ENCODE measurements around the gene MYH16.

MYH16 gene

DNA sequence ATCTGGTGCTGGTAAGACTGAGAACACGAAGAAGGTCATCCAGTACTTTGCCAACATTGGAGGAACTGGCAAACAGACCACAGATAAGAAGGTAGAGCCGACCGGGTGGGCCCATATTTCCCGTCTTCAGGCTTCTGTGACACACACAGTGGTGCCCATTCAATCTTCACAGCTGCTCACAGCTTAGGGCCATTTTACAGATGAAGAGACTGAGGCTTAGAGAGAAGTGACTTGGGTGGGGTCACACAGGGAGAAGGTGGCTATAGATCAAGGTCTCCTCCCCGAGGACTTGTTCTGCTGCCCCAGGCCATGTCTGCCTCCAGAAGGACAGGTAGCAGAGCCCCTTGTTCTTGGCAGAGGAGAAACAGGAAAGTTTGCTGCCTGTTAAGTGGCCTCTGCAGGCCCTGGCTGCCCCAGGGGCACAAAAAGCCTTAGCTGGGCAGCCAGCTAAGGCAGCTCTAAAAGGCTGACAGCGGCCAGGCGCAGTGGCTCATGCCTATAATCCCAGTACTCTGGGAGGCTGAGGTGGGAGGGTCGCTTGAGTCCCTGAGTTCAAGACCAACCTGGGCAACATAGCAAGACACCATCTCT, 22.6 kb upstream of the MYH16 start:
- no peaks in the 10 kb centered on the region for H3K36me3 Mint-ChIP-seq
- no peak overlapping the region for H3K4me3 Mint-ChIP-seq
- CTCF ChIA-PET, result no interaction called here
- no peak for DNase-seq
- H3K4me1 Mint-ChIP-seq, result no peaks in the 10 kb centered on the region
- H3K27me3 Mint-ChIP-seq, result peaks cover 33% of the 10 kb centered on the region
- no peak overlapping the region for H3K27ac Mint-ChIP-seq
- no peaks in the 10 kb centered on the region for H3K9me3 Mint-ChIP-seq

DNA sequence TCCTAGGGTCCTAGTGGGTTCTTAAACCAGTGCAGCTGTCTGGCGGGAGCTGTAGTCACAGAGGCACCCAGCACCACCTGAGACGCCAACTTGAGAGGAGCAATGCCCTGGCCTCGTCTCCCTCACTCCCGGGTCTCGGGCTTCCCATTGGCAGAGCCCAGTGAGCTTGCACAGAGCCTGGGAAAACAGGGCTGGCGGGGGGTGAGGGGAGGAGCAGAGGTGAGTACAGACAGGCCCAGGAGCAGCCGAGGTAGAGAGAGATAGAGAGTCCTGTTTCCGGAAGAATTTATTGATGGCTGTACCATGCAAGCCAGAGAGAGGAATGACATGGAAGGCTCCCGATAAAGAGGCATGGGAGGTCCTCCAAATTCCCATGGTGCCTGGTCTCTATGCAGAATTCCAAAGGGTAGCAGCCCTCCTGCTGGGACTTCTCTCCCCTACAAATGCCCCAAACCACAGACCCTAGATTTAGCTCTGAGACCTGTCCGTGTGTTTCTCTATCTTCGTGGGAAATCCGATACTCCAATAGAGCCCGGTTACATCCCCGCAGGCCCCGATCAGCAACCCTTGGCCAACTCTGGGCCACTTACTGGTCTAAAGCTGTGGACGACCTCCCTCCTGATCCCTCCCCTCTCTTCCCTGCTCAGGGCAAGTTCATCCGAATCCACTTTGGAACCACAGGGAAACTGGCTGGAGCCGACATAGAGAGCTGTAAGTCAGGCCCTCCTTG, 20.3 kb upstream of the MYH16 start:
- CTCF ChIA-PET, result interaction anchor here (1.0 to 1.2 kb wide), 2 partner anchors 9 to 12 kb away, joined by 3 to 4 read pairs; no protein-coding TSS in a partner anchor
- Mint-ChIP-seq H3K36me3 (no peaks in the 10 kb centered on the region), H3K27ac (no peak overlapping the region), H3K4me1 (no peaks in the 10 kb centered on the region), H3K27me3 (peaks cover 28% of the 10 kb centered on the region), H3K9me3 (no peaks in the 10 kb centered on the region), H3K4me3 (no peak overlapping the region)
- DNase-seq, result no peak

DNA sequence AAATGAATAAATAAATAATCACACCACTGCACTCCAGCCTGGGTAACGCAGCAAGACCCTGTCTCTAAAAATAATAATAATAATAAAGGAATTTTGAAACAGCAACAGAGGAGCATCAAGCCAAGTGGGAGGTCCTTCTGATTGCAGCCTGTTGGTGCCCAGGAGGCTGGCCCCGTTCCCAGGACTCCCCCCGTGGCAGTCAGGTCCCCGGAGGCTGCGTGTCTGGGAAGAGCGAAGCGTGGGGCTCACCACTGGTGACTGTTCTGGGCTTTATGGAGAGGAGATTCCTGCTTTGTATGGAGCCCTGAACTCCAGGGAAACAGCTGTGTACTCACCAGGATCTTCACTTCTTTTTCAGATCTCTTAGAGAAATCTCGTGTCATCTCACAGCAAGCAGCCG, 19.3 kb upstream of the MYH16 start:
- CTCF ChIA-PET, result no interaction called here
- Mint-ChIP-seq H3K9me3 (no peaks in the 10 kb centered on the region), H3K27me3 (peaks cover 36% of the 10 kb centered on the region), H3K4me3 (no peak overlapping the region), H3K4me1 (no peaks in the 10 kb centered on the region), H3K36me3 (no peaks in the 10 kb centered on the region), H3K27ac (no peak overlapping the region)
- DNase-seq, result no peak

DNA sequence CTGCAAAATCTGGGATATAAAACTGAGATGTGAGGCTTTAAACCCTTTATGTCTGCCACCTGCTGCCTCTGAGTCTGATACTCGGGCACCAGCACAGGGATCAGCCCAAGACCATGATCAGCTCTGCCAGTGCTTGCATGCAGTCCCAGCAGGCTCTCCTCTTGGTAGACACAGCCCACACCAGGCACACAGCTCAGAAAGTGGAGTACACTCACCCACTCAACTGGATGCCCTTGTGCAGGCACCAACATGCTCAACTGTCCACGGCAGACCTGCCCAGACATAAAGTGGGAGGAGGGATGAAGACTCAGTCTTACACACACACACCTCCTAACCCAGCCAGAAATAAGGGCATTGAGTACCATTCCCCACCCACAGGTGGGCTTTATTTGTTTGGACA, 18.2 kb upstream of the MYH16 start:
- no peaks in the 10 kb centered on the region for H3K9me3 Mint-ChIP-seq
- H3K36me3 Mint-ChIP-seq, result no peaks in the 10 kb centered on the region
- H3K27ac Mint-ChIP-seq, result no peak overlapping the region
- DNase-seq, result no peak
- H3K4me3 Mint-ChIP-seq, result no peak overlapping the region
- peaks cover 32% of the 10 kb centered on the region for H3K27me3 Mint-ChIP-seq
- no peaks in the 10 kb centered on the region for H3K4me1 Mint-ChIP-seq
- CTCF ChIA-PET, result no interaction called here

DNA sequence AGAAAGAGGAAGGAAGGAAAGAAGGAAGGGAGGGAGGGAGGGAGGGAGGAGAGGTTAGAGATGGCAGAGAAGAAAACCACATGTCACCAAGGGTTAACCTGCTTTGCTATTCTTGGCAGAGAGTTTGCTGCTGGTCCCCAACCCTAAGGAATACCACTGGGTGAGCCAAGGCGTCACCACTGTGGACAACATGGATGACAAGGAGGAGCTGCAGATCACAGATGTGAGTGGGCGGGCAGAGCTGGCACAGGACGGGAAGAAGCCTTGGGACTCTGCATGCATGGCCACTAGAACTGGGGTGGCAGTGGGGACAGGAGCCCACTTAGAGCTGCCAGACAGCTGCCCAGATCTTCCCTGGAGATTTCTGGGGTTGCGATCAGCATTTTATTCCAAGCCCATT, 17.2 kb upstream of the MYH16 start:
- H3K27ac Mint-ChIP-seq, result no peak overlapping the region
- no peaks in the 10 kb centered on the region for H3K9me3 Mint-ChIP-seq
- no peaks in the 10 kb centered on the region for H3K36me3 Mint-ChIP-seq
- no peak for DNase-seq
- H3K27me3 Mint-ChIP-seq, result peaks cover 26% of the 10 kb centered on the region
- H3K4me3 Mint-ChIP-seq, result no peak overlapping the region
- CTCF ChIA-PET, result no interaction called here
- H3K4me1 Mint-ChIP-seq, result no peaks in the 10 kb centered on the region

DNA sequence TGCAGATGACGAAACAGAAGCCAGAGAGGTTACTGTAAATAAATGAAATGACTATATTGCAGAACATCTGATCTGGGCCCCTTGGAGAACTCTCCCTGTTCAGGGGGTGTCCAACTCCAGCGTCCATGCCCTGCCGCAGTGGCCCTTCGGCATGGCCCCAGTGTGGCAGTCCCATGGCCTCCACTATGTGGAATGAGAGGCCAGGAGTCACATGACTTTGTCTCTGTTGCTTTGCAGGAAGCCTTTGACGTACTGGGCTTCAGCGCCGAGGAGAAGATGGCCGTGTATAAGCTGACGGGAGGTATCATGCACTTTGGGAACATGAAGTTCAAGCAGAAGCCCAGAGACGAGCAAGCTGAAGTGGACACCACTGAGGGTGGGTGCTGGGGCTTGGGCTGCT, 15.6 kb upstream of the MYH16 start:
- H3K27ac Mint-ChIP-seq, result no peak overlapping the region
- no peak overlapping the region for H3K4me3 Mint-ChIP-seq
- H3K4me1 Mint-ChIP-seq, result no peaks in the 10 kb centered on the region
- peaks cover 29% of the 10 kb centered on the region for H3K27me3 Mint-ChIP-seq
- DNase-seq, result no peak
- CTCF ChIA-PET, result no interaction called here
- no peaks in the 10 kb centered on the region for H3K9me3 Mint-ChIP-seq
- H3K36me3 Mint-ChIP-seq, result no peaks in the 10 kb centered on the region

DNA sequence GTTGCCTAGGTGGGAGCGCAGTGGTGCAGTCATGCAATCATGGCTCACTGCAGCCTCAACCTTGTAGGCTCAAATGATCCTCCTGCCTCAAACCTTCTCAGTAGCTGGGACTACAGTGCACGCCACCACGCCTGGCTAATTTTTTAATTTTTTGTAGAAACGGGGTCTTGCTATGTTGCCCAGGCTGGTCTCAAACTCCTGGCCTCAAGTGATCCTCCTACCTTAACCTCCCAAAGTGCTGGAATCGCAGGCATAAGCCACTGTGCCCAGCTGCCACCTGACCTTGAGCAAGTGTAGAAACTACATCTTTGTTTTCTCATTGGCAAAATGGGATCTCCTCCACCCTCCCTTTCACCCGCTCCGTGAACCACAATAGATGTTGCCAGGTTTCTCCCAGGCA, 15.0 kb upstream of the MYH16 start:
- H3K9me3 Mint-ChIP-seq, result no peaks in the 10 kb centered on the region
- H3K4me3 Mint-ChIP-seq, result no peak overlapping the region
- DNase-seq, result no peak
- no peaks in the 10 kb centered on the region for H3K4me1 Mint-ChIP-seq
- H3K27ac Mint-ChIP-seq, result no peak overlapping the region
- no peaks in the 10 kb centered on the region for H3K36me3 Mint-ChIP-seq
- CTCF ChIA-PET, result no interaction called here
- H3K27me3 Mint-ChIP-seq, result peaks cover 23% of the 10 kb centered on the region

DNA sequence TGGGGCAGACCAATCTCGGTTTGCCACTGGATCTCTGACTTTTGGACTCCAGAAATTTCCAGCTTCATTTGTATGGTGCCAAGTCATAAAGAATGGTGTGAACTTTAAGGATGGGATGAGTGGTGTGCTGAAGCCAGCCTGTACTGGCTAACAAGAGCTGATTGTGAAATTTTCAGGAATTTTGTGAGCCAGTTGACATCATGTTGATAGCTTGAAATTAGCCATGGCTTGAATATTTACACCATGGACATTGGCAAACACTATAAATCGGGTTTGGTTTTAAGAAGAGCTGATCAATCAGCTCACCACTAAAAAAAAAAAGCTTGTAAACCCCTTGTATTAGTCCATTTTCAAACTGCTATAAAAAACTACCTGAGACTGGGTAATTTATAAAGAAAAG, 14.1 kb upstream of the MYH16 start:
- no peak overlapping the region for H3K27ac Mint-ChIP-seq
- H3K4me3 Mint-ChIP-seq, result no peak overlapping the region
- peaks cover 21% of the 10 kb centered on the region for H3K27me3 Mint-ChIP-seq
- no peaks in the 10 kb centered on the region for H3K9me3 Mint-ChIP-seq
- H3K4me1 Mint-ChIP-seq, result no peaks in the 10 kb centered on the region
- CTCF ChIA-PET, result no interaction called here
- no peak for DNase-seq
- no peaks in the 10 kb centered on the region for H3K36me3 Mint-ChIP-seq

DNA sequence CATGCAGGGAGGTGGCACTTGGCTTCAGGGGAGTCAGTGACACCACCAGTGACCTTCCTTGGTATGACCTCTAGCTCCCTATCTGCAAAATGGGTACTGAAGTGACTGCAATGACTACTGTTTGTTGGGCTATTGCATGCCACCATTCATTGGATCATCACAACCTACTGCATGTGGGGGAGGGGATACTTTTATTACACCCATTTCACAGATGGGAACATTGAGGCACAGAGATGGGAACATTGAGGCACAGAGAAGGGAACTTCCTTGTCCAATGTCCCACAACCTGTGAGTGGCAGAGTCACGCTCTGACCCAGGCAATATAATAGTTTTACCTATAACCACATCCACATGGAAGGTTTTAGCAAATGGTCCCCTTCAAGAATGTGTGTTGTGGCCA, 12.2 kb upstream of the MYH16 start:
- Mint-ChIP-seq H3K9me3 (no peaks in the 10 kb centered on the region), H3K27me3 (peaks cover 24% of the 10 kb centered on the region), H3K36me3 (no peaks in the 10 kb centered on the region), H3K27ac (no peak overlapping the region), H3K4me3 (no peak overlapping the region), H3K4me1 (no peaks in the 10 kb centered on the region)
- DNase-seq, result no peak
- CTCF ChIA-PET, result interaction anchor here (1.3 kb wide), 1 partner anchor 9 kb away, joined by 4 read pairs; no protein-coding TSS in a partner anchor

DNA sequence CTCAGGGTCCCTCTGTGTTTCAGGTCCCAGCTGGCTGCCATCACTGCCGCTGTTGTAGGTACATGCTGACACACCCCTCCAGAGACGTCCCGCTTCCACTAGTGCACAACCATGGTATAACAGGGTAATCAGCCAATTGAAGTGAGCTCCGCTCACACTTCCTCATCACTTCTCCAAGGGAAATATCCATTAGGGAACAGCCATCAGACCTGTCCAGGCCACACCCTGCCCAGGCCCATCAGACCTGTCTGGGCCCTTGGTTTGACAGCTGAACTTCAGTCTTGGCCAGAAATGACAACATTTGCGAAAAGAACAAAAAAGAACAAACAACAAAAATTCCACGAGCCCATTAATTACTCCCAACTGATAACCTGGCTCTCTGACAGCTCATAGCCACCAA, 11.0 kb upstream of the MYH16 start:
- Mint-ChIP-seq H3K4me1 (no peaks in the 10 kb centered on the region), H3K27ac (no peak overlapping the region), H3K9me3 (no peaks in the 10 kb centered on the region), H3K27me3 (peaks cover 24% of the 10 kb centered on the region), H3K36me3 (no peaks in the 10 kb centered on the region), H3K4me3 (no peak overlapping the region)
- CTCF ChIA-PET, result interaction anchor here (1.3 kb wide), 1 partner anchor 10 kb away, joined by 4 read pairs; no protein-coding TSS in a partner anchor
- DNase-seq, result no peak

DNA sequence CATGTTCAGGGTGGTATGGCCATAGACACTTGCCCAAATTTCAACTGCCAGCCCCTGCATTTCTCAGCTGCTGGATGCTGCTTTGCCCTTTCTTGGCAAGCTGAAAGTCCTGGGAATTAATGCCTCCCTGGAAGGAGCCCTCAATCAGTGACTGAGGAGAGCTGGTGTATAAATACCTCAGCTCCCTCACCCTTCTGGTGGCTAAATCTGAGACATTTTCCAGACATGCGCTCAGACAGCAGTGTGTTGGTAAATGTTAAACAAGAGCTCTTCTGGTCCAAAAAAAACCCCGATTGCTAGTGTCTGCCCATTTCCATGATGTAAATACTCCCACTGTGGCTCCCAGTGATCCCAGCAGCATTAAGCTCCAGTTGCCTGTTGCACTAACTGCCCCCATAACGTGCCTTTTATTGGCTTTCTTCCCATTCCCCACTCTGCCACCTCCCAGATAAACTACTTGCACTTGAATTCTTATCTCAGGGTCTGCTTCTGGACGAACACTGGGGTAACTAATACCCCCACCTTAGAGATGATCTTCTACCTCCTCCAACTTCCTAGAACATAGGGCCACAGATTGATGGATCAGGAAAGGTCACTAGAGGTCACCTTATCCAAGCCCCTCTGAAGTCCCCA, 6.7 kb upstream of the MYH16 start:
- peaks cover 24% of the 10 kb centered on the region for H3K27me3 Mint-ChIP-seq
- no peaks in the 10 kb centered on the region for H3K9me3 Mint-ChIP-seq
- H3K27ac Mint-ChIP-seq, result no peak overlapping the region
- no peaks in the 10 kb centered on the region for H3K4me1 Mint-ChIP-seq
- H3K4me3 Mint-ChIP-seq, result no peak overlapping the region
- CTCF ChIA-PET, result interaction anchor here (2.2 kb wide), 1 partner anchor 47 kb away, joined by 6 read pairs; no protein-coding TSS in a partner anchor
- no peaks in the 10 kb centered on the region for H3K36me3 Mint-ChIP-seq
- no peak for DNase-seq

DNA sequence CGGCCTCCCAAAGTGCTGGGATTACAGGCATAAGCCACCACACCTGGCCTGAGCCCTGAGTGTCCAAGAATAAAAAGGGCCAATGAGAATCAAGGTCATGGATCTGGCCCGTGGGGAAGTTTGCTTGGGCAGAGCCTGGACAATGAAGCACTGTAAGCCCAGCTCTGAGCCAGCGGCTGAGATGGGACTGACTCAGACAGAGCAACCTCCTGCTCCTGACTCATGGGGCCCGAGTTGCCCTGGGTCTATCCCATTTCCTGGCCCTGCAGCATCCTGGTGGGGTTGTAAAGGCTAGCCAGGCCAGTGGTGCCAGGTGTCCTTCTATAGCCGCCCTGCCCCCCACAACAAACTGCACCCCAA, 5.2 kb upstream of the MYH16 start:
- no peak for DNase-seq
- no peak overlapping the region for H3K27ac Mint-ChIP-seq
- CTCF ChIA-PET, result interaction anchor here (0.6 kb wide), 1 partner anchor 514 kb away, joined by 4 read pairs; no protein-coding TSS in a partner anchor
- H3K27me3 Mint-ChIP-seq, result peaks cover 16% of the 10 kb centered on the region
- no peaks in the 10 kb centered on the region for H3K4me1 Mint-ChIP-seq
- H3K4me3 Mint-ChIP-seq, result no peak overlapping the region
- H3K9me3 Mint-ChIP-seq, result no peaks in the 10 kb centered on the region
- no peaks in the 10 kb centered on the region for H3K36me3 Mint-ChIP-seq

DNA sequence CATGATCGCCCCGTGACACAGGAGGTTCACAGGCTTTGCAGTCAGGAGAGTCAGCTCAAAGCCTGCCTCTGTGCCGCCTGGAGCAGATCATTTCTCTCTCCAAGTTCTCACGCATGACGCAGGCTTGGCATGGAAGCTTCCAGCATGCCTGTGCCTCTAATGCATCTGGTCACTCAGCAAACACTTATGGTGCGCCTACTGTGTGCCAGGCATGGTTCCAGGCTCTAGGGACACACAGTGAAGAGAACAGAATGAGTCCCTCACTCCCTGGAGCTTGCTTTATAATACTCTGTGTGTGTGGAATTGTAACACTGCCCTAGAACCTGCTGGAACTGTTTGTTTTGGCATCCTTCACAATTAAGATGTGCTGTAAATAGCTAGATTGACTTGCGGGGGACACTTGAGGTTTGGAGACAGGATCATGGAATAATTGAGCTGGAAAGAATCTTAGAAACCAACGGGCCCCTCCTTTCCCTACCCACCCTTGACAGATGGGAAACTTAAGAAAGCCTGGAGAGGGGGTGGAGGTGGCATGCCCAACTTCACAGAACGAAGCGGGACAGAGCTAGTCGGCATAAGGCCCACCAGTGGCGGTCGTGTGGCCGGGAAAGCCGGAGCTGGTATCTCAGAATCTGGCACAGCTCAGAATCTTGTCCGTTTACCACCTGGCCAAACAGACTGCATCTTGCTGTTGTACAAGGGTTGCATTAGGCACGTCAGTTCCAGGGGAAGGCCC, 4.6 kb upstream of the MYH16 start:
- H3K4me3 Mint-ChIP-seq, result no peak overlapping the region
- H3K4me1 Mint-ChIP-seq, result peaks cover 3% of the 10 kb centered on the region
- H3K27me3 Mint-ChIP-seq, result peaks cover 16% of the 10 kb centered on the region
- CTCF ChIA-PET, result interaction anchor here (0.6 kb wide), 1 partner anchor 515 kb away, joined by 4 read pairs; no protein-coding TSS in a partner anchor
- no peak overlapping the region for H3K27ac Mint-ChIP-seq
- no peak for DNase-seq
- H3K9me3 Mint-ChIP-seq, result no peaks in the 10 kb centered on the region
- no peaks in the 10 kb centered on the region for H3K36me3 Mint-ChIP-seq

DNA sequence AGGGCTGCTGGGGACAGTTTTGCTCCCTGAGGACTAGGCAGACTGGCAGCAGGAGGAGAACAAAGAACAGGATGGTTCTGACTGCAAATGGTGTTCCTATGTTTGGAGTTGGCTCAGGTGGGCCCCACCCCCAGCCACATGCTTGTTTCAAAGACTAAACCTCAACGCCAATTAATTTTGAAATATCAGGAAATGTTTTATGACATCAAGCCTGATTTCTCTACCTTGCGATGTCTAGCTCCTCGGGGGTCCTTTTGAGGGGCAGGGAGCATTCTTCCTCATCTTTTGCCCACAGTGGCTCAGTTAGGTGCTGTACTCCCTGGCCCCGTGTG, 4.1 kb upstream of the MYH16 start:
- no peak overlapping the region for H3K27ac Mint-ChIP-seq
- peaks cover 4% of the 10 kb centered on the region for H3K4me1 Mint-ChIP-seq
- H3K27me3 Mint-ChIP-seq, result peaks cover 16% of the 10 kb centered on the region

More for the DNA sequence above, 4.1 kb upstream of the MYH16 start:
- DNase-seq, result no peak
- Mint-ChIP-seq H3K9me3 (no peaks in the 10 kb centered on the region), H3K36me3 (no peaks in the 10 kb centered on the region), H3K4me3 (no peak overlapping the region)
- CTCF ChIA-PET, result no interaction called here

Measured in activated naive CD4-positive, alpha-beta T cell treated with anti-CD3 and anti-CD28 coated beads, Interleukin-2, amount 10 ng/mL, durations not matched to agents 7 days and 5 days (primary cell).